ENCODE data around the gene TMEM185A. TPM values are rescaled to one million over a fixed set of nuclear protein-coding genes. Genes with fewer than 3 reads are reported as not detected.
"Not testable (repeated sequence)": the region's sequence is repeated elsewhere in the genome, so short reads cannot be mapped to it uniquely, and the experiment has no call there.

TMEM185A gene
- total RNA-seq, 4 donors from 2014 or later = 2.2 to 26.8 (median 12.0) TPM

DNA sequence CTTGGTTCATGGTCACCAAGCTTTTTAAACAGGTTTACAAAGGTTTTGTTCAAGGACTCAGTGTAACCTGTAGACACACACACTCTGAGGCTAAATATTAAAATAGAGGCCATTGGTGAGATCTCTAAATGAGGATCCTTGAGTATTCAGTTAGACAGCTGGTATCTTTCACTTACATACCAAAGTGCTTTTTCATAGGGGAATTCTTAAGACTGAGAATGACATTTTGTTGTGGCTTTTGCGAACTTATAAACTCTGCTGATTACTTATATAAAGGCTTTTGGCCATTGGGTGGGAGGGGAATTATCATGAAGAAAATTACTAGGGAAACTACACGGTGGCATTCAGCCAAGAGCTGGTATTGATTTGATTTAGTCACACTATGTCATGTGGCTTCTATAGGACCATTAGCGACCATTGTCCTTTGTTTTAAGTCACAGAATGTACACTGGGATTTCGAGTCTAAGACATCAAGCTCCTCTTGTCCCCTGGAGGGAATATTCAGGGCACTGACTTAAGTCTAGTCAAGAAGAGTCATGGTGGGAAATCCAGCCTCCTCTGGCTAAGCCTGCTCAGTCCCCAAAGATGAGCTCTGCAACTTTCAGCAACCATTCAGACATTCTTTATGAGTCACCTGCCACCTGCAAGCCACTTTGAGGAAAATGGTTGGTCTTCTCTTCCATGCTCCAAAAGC, 80.2 kb downstream of the TMEM185A start:
- H3K4me1 ChIP-seq; H3K27ac ChIP-seq; H3K4me3 ChIP-seq; H3K36me3 ChIP-seq; DNase-seq; in situ Hi-C loops (cut with MboI; ENCODE audit: low pct_ligation_motif_present in 1 of 4, low pct_unique_long_range_greater_than_20kb in 1 of 4, low sequenced_read_pairs in 3 of 4); H3K9me3 ChIP-seq; intact Hi-C loops (cut with DNase I; ENCODE audit: low total_unique reads); H3K27me3 ChIP-seq: not testable (repeated sequence)
- no CpG with 5 or more reads among the region's 4 CpGs for WGBS, 2 donors (ENCODE audit: low coverage in 1 of 2)

DNA sequence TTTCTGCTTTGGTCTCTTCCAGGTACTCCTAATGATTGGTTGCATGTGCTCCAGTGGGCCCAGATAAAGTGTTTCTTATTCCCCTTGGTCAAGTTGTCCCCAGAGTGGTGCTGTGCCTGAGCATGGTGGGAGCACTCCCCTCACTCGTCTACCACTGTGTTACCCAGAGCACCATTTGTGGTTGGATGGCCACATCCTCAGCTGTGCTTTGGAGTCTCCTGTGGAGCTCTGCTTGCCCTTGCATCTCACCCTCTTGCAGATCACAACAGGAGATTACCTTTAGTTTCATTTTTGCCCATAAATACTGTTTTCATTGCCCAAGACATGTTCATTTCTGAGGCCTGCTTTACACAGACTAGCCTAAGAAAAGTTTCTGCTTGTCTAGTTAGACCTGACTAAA, 81.1 kb downstream of the TMEM185A start:
- H3K9me3 ChIP-seq; in situ Hi-C loops (cut with MboI; ENCODE audit: low pct_ligation_motif_present in 1 of 4, low pct_unique_long_range_greater_than_20kb in 1 of 4, low sequenced_read_pairs in 3 of 4); intact Hi-C loops (cut with DNase I; ENCODE audit: low total_unique reads); H3K4me1 ChIP-seq; H3K27ac ChIP-seq; H3K36me3 ChIP-seq; DNase-seq; H3K4me3 ChIP-seq; H3K27me3 ChIP-seq: not testable (repeated sequence)
- 60 to 81% methylated on average over 1 of the region's 1 CpG for WGBS, 2 donors (ENCODE audit: low coverage in 1 of 2)

DNA sequence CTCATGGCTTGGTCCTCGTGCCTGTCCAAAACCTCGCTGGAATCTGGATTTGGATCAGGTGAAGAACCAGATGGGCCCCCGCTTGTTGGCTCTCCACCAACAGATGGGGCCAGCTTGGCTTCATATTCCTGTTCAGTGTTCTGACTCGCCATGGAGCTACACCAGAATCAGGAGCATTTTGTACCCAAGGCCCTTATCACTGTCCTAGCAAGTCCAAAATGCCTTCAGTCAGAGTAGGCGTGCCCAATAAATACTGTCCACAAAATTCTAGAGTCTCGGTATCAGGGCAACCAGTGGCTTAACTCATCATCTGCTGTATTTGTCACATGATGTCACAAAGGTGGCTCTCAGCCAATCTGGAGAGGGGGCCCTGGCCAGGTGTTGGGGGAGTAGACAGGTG, 81.9 kb downstream of the TMEM185A start, which contains the start of gene HSFX3:
Gene HSFX3, minus strand, starts transcription at position 224 of the 400 bp plus-strand sequence. Its CDS starts 72 bp downstream, at position 152.
- in situ Hi-C loops (cut with MboI; ENCODE audit: low pct_ligation_motif_present in 1 of 4, low pct_unique_long_range_greater_than_20kb in 1 of 4, low sequenced_read_pairs in 3 of 4); DNase-seq; intact Hi-C loops (cut with DNase I; ENCODE audit: low total_unique reads); H3K4me1 ChIP-seq; H3K4me3 ChIP-seq; H3K9me3 ChIP-seq; H3K36me3 ChIP-seq; H3K27me3 ChIP-seq; H3K27ac ChIP-seq: not testable (repeated sequence)
- WGBS, 2 donors (ENCODE audit: low coverage in 1 of 2) = no CpG with 5 or more reads among the region's 6 CpGs

DNA sequence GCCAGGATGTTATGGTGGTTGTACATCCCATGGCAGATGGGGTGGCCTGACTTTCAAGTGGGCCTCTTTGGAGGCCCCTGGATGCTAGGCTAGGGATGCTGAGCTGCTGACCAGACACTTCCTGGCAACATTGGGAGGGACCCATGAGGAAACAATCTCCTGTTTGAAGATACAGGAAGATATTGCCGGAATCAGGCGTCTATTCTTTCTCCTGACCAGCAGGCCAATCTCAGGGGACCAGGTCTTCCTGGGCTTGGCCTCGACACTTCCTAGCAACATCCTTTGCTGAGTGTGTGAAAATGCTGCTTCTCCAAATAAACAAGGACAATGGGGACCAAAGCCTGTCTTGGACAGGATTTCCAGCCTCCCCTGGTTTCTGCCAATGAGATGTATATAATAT, 83.8 kb downstream of the TMEM185A start:
- H3K27ac ChIP-seq; H3K36me3 ChIP-seq; DNase-seq; H3K4me3 ChIP-seq; H3K27me3 ChIP-seq; intact Hi-C loops (cut with DNase I; ENCODE audit: low total_unique reads); H3K9me3 ChIP-seq; in situ Hi-C loops (cut with MboI; ENCODE audit: low pct_ligation_motif_present in 1 of 4, low pct_unique_long_range_greater_than_20kb in 1 of 4, low sequenced_read_pairs in 3 of 4); H3K4me1 ChIP-seq: not testable (repeated sequence)
- WGBS, 2 donors (ENCODE audit: low coverage in 1 of 2) = 56% methylated on average over 1 of the region's 3 CpGs; no CpG with 5 or more reads in 1 of the 2 donors

DNA sequence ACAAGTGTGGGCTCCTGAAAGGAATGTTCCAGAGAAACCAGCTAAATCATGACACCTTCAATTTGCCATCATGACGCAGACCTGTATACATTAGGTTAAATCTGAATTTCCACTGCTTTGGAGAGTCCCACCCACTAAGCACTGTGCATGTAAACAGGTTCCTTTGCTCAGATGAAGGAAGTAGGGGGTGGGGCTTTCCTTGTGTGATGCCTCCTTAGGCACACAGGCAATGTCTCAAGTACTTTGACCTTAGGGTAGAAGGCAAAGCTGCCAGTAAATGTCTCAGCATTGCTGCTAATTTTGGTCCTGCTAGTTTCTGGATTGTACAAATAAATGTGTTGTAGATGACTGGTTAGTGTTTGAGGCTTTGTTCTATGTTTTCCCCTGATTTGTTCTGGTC, 84.6 kb downstream of the TMEM185A start:
- H3K4me3 ChIP-seq; H3K4me1 ChIP-seq; H3K27ac ChIP-seq; H3K36me3 ChIP-seq; H3K27me3 ChIP-seq; DNase-seq; in situ Hi-C loops (cut with MboI; ENCODE audit: low pct_ligation_motif_present in 1 of 4, low pct_unique_long_range_greater_than_20kb in 1 of 4, low sequenced_read_pairs in 3 of 4); intact Hi-C loops (cut with DNase I; ENCODE audit: low total_unique reads); H3K9me3 ChIP-seq: not testable (repeated sequence)
- WGBS, 2 donors (ENCODE audit: low coverage in 1 of 2) = 58% methylated on average over 1 of the region's 1 CpG; no CpG with 5 or more reads in 1 of the 2 donors

Other genes starting within 250 kb of the TMEM185A start
- gene IDS, start 126.5 kb downstream of the TMEM185A start, total RNA-seq = 100 to 1,000 TPM in 1 of 4 donors, 10 to 100 TPM in 3; 52.5 to 137 (median 59.2) TPM
- gene EOLA1, start 90.8 kb downstream of the TMEM185A start, total RNA-seq = 10 to 100 TPM; 12.3 to 30.7 (median 17.7) TPM
- gene HSFX3, start 81.9 kb downstream of the TMEM185A start, total RNA-seq = not detected
- gene MAGEA9B, start 44.3 kb downstream of the TMEM185A start, total RNA-seq = not detected
- not detected for gene HSFX2, start 36.5 kb downstream of the TMEM185A start, total RNA-seq
- gene MAGEA11, start 80.3 kb upstream of the TMEM185A start, total RNA-seq = not detected
- 1 to 10 TPM; 1.3 to 7.9 (median 1.8) TPM for gene HSFX1, start 142.3 kb upstream of the TMEM185A start, total RNA-seq
- not detected for gene MAGEA9, start 150.1 kb upstream of the TMEM185A start, total RNA-seq
- not detected for gene MAGEA8, start 249.4 kb upstream of the TMEM185A start, total RNA-seq